Prostate gland (tissue), 2 donors: ENCODE results near the gene RPP30.

ENCODE experiments used
- CTCF ChIP-seq, 4 experiments: fragments of 200-600 bp in 2 of 4; fragments of 450-650 bp in 2 of 4; sonication (generic) in 2 of 4; IDR thresholded peaks; 1 replicate in 3 of 4; 2 replicates in 1 of 4; pipeline ENCODE4 v1.5.1; 2016 to 2019; ENCODE audit warnings: antibody characterized with exemption in 4 of 4, mild to moderate bottlenecking in 2 of 4, moderate library complexity in 2 of 4
- POLR2AphosphoS5 ChIP-seq: sonication (generic); formaldehyde crosslinking; IDR thresholded peaks from one replicate; pipeline ENCODE4 v1.6.1; 2017; ENCODE audit warnings: antibody characterized with exemption

GRCh38 chr10:90842725-90843124 lies 29.0 kb upstream of the RPP30 start:
- TF ChIP-seq POLR2AphosphoS5 (no peak), CTCF (IDR thresholded peaks at IDR 0.05) (no peak)
